WTC11 (cell line): ENCODE measurements around the gene KIF3B. TPM values are rescaled to one million over a fixed set of nuclear protein-coding genes. Genes with fewer than 3 reads are reported as not detected.
"Not testable (repeated sequence)": the region's sequence is repeated elsewhere in the genome, so short reads cannot be mapped to it uniquely, and the experiment has no call there.

Source experiments
- ATAC-seq: fragments of 200-7000 bp; cut with Tn5 transposase; 2 replicates; pipeline ENCODE4 v1.10.0; 2021; ENCODE audit warnings: mild to moderate bottlenecking, moderate library complexity
- CTCF ChIA-PET: fragments of 300-600 bp; sonication (Branson Sonifier 250); formaldehyde crosslinking; loops from one replicate; lab custom pipeline; 2021; ENCODE audit warnings: antibody characterized with exemption; lab: Charles Lee
- POLR2A ChIA-PET: fragments of 350-600 bp; sonication (Branson Sonifier 250); formaldehyde crosslinking; loops from one replicate; lab custom pipeline; 2021; ENCODE audit warnings: antibody characterized with exemption; lab: Charles Lee
- DNase-seq: peaks from one replicate; pipeline ENCODE4 v3.0.0; 2021; ENCODE audit warnings: low spot score
- H3K27ac Mint-ChIP-seq: 2 replicates; pipeline ENCODE4 v1.8.0; 2021; ENCODE audit warnings: mixed read lengths
- H3K27me3 Mint-ChIP-seq: 2 replicates; pipeline ENCODE4 v1.8.0; 2021; ENCODE audit warnings: low read depth, mild to moderate bottlenecking, moderate library complexity, mixed read lengths
- H3K36me3 Mint-ChIP-seq: 2 replicates; pipeline ENCODE4 v1.8.0; 2021; ENCODE audit warnings: mixed read lengths
- H3K4me1 Mint-ChIP-seq: 2 replicates; pipeline ENCODE4 v1.8.0; 2022; ENCODE audit warnings: mixed read lengths
- H3K4me3 Mint-ChIP-seq: 2 replicates; pipeline ENCODE4 v1.8.0; 2021; ENCODE audit warnings: mild to moderate bottlenecking, moderate library complexity, mixed read lengths
- H3K9me3 Mint-ChIP-seq: 2 replicates; pipeline ENCODE4 v1.8.0; 2021; ENCODE audit warnings: mixed read lengths
- CDX4 ChIP-seq: fragments of 250-450 bp; sonication (Bioruptor Pico); IDR thresholded peaks from 2 replicates; pipeline ENCODE4 v1.9.0; 2021; ENCODE audit warnings: moderate library complexity, mild to moderate bottlenecking, inconsistent platforms, borderline replicate concordance
- CREM ChIP-seq: sonication (generic); formaldehyde crosslinking; IDR thresholded peaks from 2 replicates; pipeline ENCODE4 v1.8.1; 2022; ENCODE audit warnings: mild to moderate bottlenecking, missing genetic modification reagents, moderate library complexity
- E2F4 ChIP-seq: sonication (generic); formaldehyde crosslinking; IDR thresholded peaks from 2 replicates; pipeline ENCODE4 v1.8.1; 2022; ENCODE audit warnings: low read depth, mild to moderate bottlenecking, moderate library complexity, missing genetic modification reagents, borderline replicate concordance
- EMX1 ChIP-seq: fragments of 250-450 bp; sonication (Bioruptor Pico); IDR thresholded peaks from 2 replicates; pipeline ENCODE4 v1.8.0; 2021; ENCODE audit warnings: mild to moderate bottlenecking
- ERG ChIP-seq: fragments of 250-450 bp; sonication (Bioruptor Pico); IDR thresholded peaks from 2 replicates; pipeline ENCODE4 v1.8.0; 2021; ENCODE audit warnings: mild to moderate bottlenecking
- ETV6 ChIP-seq: sonication (generic); formaldehyde crosslinking; IDR thresholded peaks from 2 replicates; pipeline ENCODE4 v1.8.1; 2022; ENCODE audit warnings: mild to moderate bottlenecking, missing genetic modification reagents
- IRF2 ChIP-seq: sonication (generic); formaldehyde crosslinking; IDR thresholded peaks from 2 replicates; pipeline ENCODE4 v1.8.0; 2022; ENCODE audit warnings: low read depth, missing genetic modification reagents, borderline replicate concordance
- MXD4 ChIP-seq: fragments of 250-450 bp; sonication (Bioruptor Pico); IDR thresholded peaks from 2 replicates; pipeline ENCODE4 v1.8.0; 2021; ENCODE audit warnings: mild to moderate bottlenecking, moderate library complexity, borderline replicate concordance
- NFE2L1 ChIP-seq: sonication (generic); formaldehyde crosslinking; IDR thresholded peaks from 2 replicates; pipeline ENCODE4 v1.8.1; 2023; ENCODE audit warnings: missing genetic modification reagents
- NR2C2 ChIP-seq: sonication (generic); formaldehyde crosslinking; IDR thresholded peaks from 2 replicates; pipeline ENCODE4 v1.8.0; 2022; ENCODE audit warnings: mild to moderate bottlenecking, missing genetic modification reagents
- RELA ChIP-seq: sonication (generic); formaldehyde crosslinking; IDR thresholded peaks from 2 replicates; pipeline ENCODE4 v1.8.1; 2022; ENCODE audit warnings: missing genetic modification reagents, mild to moderate bottlenecking, borderline replicate concordance
- SMAD3 ChIP-seq: sonication (generic); formaldehyde crosslinking; IDR thresholded peaks from 2 replicates; pipeline ENCODE4 v1.8.0; 2022; ENCODE audit warnings: missing genetic modification reagents, mild to moderate bottlenecking, borderline replicate concordance
- STAT6 ChIP-seq: sonication (generic); formaldehyde crosslinking; conservative IDR thresholded peaks from 2 replicates; pipeline ENCODE4 v1.8.1; 2023; ENCODE audit warnings: mild to moderate bottlenecking, low read depth, missing genetic modification reagents, moderate library complexity
- ZBTB43 ChIP-seq: sonication (generic); formaldehyde crosslinking; IDR thresholded peaks from 2 replicates; pipeline ENCODE4 v1.8.1; 2023; ENCODE audit warnings: mild to moderate bottlenecking, missing genetic modification reagents
- ZNF219 ChIP-seq: sonication (generic); formaldehyde crosslinking; IDR thresholded peaks from 2 replicates; pipeline ENCODE4 v1.8.0; 2023; ENCODE audit warnings: missing genetic modification reagents, mild to moderate bottlenecking, borderline replicate concordance
- ZNF396 ChIP-seq: fragments of 250-450 bp; sonication (Bioruptor Pico); IDR thresholded peaks from 2 replicates; pipeline ENCODE4 v1.8.0; 2021; ENCODE audit warnings: mild to moderate bottlenecking, moderate library complexity, borderline replicate concordance
- ZNF416 ChIP-seq: fragments of 250-450 bp; sonication (Bioruptor Pico); IDR thresholded peaks from 2 replicates; pipeline ENCODE4 v1.9.0; 2021; ENCODE audit warnings: mild to moderate bottlenecking, inconsistent platforms
- ZNF423 ChIP-seq: fragments of 250-450 bp; sonication (Bioruptor Pico); IDR thresholded peaks from 2 replicates; pipeline ENCODE4 v2.1.2; 2022; ENCODE audit warnings: mild to moderate bottlenecking, moderate library complexity
- total RNA-seq: library from RNA; stranded (reverse); gene quantifications from 3 replicates; pipeline ENCODE4 v1.2.3, GENCODE V29; 2021
- TF ChIP-seq, protein P1 (sequence below): sonication (generic); formaldehyde crosslinking; IDR thresholded peaks from 2 replicates; pipeline ENCODE4 v1.8.1; 2023; ENCODE audit warnings: mild to moderate bottlenecking, missing genetic modification reagents
- TF ChIP-seq, protein P2 (sequence below): sonication (generic); formaldehyde crosslinking; conservative IDR thresholded peaks from 2 replicates; pipeline ENCODE4 v1.8.1; 2022; ENCODE audit warnings: mild to moderate bottlenecking, missing genetic modification reagents

KIF3B gene
- total RNA-seq, 1 experiment from 2014 or later, result 21.5 TPM

GRCh38 chr20:32285621-32286371 is 8.3 kb downstream of the KIF3B start:
- CTCF ChIA-PET, result interaction anchor here (0.7 to 0.9 kb wide), 2 partner anchors 391 to 435 kb away, joined by 3 to 4 read pairs; no protein-coding TSS in a partner anchor
- TF ChIP-seq NR2C2 (CRISPR knock-in tag), result no peak
- TF ChIP-seq EMX1 (CRISPR knock-in tag), result no peak
- TF ChIP-seq RELA (CRISPR knock-in tag), result no peak
- no peak for TF ChIP-seq ZNF219
- TF ChIP-seq, protein P1, sequence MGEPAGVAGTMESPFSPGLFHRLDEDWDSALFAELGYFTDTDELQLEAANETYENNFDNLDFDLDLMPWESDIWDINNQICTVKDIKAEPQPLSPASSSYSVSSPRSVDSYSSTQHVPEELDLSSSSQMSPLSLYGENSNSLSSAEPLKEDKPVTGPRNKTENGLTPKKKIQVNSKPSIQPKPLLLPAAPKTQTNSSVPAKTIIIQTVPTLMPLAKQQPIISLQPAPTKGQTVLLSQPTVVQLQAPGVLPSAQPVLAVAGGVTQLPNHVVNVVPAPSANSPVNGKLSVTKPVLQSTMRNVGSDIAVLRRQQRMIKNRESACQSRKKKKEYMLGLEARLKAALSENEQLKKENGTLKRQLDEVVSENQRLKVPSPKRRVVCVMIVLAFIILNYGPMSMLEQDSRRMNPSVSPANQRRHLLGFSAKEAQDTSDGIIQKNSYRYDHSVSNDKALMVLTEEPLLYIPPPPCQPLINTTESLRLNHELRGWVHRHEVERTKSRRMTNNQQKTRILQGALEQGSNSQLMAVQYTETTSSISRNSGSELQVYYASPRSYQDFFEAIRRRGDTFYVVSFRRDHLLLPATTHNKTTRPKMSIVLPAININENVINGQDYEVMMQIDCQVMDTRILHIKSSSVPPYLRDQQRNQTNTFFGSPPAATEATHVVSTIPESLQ, result no peak
- no peak for TF ChIP-seq IRF2
- TF ChIP-seq ZNF423, result no peak
- TF ChIP-seq ZNF416 (CRISPR knock-in tag), result no peak
- TF ChIP-seq, protein P2, sequence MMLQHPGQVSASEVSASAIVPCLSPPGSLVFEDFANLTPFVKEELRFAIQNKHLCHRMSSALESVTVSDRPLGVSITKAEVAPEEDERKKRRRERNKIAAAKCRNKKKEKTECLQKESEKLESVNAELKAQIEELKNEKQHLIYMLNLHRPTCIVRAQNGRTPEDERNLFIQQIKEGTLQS, result no peak
- TF ChIP-seq CREM (CRISPR knock-in tag), result no peak
- TF ChIP-seq, all 79 proteins: peak for 0
- H3K9me3 Mint-ChIP-seq, result no peaks in the 10 kb centered on the region
- H3K27me3 Mint-ChIP-seq, result no peaks in the 10 kb centered on the region
- H3K36me3 Mint-ChIP-seq, result no peaks in the 10 kb centered on the region
- H3K27ac Mint-ChIP-seq, result no peak overlapping the region
- H3K4me1 Mint-ChIP-seq, result no peaks in the 10 kb centered on the region
- no peak for ATAC-seq
- POLR2A ChIA-PET, result interaction anchor here (0.5 to 0.6 kb wide), 4 partner anchors 59 to 238 kb away, joined by 3 to 5 read pairs (median 4); no protein-coding TSS in a partner anchor
- H3K4me3 Mint-ChIP-seq, result no peak overlapping the region
- no peak for DNase-seq

- TF ChIP-seq ZNF396 (no peak), STAT6 (CRISPR knock-in tag) (no peak), ETV6 (no peak)
- TF ChIP-seq, all 79 proteins: peak for 0
- H3K9me3 Mint-ChIP-seq, result no peaks in the 10 kb centered on the region
- ChIA-PET POLR2A (no interaction called here), CTCF (interaction anchor here (0.6 kb wide), 1 partner anchor 72 kb away, joined by 4 read pairs; no protein-coding TSS in a partner anchor)
- no peak for ATAC-seq
- no peaks in the 10 kb centered on the region for H3K36me3 Mint-ChIP-seq
- no peak for DNase-seq
- no peaks in the 10 kb centered on the region for H3K27me3 Mint-ChIP-seq
- H3K27ac Mint-ChIP-seq, result no peak overlapping the region
- no peaks in the 10 kb centered on the region for H3K4me1 Mint-ChIP-seq
- H3K4me3 Mint-ChIP-seq, result no peak overlapping the region
Measured at GRCh38 chr20:32287231-32287638, 9.8 kb downstream of the KIF3B start.

DNA sequence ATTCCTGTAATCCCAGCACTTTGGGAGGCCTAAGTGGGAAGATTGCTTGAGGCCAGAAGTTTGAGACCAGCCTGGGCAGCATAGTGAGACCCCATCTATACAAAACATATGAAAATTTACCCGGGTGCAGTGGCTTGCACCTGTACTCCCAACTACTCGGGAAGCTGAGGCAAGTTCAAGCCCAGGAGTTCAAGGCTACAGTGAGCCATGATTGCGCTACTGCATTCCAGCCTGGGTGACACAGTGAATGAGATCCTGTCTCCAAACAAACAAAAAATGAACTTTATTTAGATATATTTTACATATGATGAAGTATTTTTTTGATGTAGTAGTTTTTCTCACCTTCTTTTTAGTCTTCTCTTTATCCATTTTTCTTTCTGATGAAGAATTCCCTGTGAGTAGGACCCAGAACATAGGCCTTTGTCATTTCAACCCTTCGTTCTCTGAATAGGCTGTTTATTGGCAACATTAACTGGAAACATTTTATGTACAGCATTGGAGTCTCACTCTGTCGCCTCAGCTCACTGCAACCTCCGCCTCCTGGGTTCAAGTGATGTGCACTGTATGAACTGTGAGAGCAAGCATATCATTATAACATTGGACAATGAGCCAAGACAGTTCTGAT is 10.9 kb downstream of the KIF3B start:
- POLR2A ChIA-PET, result no interaction called here
- Mint-ChIP-seq H3K4me1 (no peaks in the 10 kb centered on the region), H3K36me3 (no peaks in the 10 kb centered on the region), H3K9me3 (no peaks in the 10 kb centered on the region), H3K27ac (no peak overlapping the region)
- ATAC-seq, result no peak
- no peak for DNase-seq
- TF ChIP-seq MXD4 (CRISPR knock-in tag), result no peak
- no peak for TF ChIP-seq ZBTB43
- TF ChIP-seq ERG (CRISPR knock-in tag), result no peak
- no peak for TF ChIP-seq ZNF219
- TF ChIP-seq NFE2L1 (CRISPR knock-in tag), result no peak
- TF ChIP-seq E2F4, result no peak
- no peak for TF ChIP-seq SMAD3
- no peak for TF ChIP-seq CDX4 (CRISPR knock-in tag)
- TF ChIP-seq, all 79 proteins: peak for 0
- H3K4me3 Mint-ChIP-seq, result no peak overlapping the region
- CTCF ChIA-PET, result no interaction called here
- no peaks in the 10 kb centered on the region for H3K27me3 Mint-ChIP-seq

- ATAC-seq, H3K36me3 Mint-ChIP-seq, H3K9me3 Mint-ChIP-seq, H3K4me1 Mint-ChIP-seq, CTCF ChIA-PET, H3K27me3 Mint-ChIP-seq, DNase-seq, H3K4me3 Mint-ChIP-seq, POLR2A ChIA-PET, H3K27ac Mint-ChIP-seq: not testable (repeated sequence)
Measured at GRCh38 chr20:32289299-32289660, 11.8 kb downstream of the KIF3B start.
